SK-N-SH (cell line): ENCODE data around the gene HDHD2. TPM values are rescaled to one million over a fixed set of nuclear protein-coding genes. Genes with fewer than 3 reads are reported as not detected.

ENCODE experiments used
- GABPA ChIP-seq: IDR thresholded peaks from 2 replicates; pipeline ENCODE4 v1.4.0; 2012; ENCODE audit warnings: low read depth, mild to moderate bottlenecking
- NFIC ChIP-seq: IDR thresholded peaks from 2 replicates; pipeline ENCODE4 v1.4.0; 2012; ENCODE audit warnings: borderline replicate concordance
- polyA plus RNA-seq, 3 experiments: library from polyadenylated mRNA; depleted of rRNA; stranded (reverse); fragments of >200 nt; gene quantifications; 2 replicates each; pipeline ENCODE4 v1.2.3, GENCODE V29; 2012
- small RNA-seq, 7 experiments: library from RNA; depleted of rRNA; stranded (forward); fragments of <200 nt; gene quantifications; one replicate each; pipeline ENCODE3, GENCODE V24; 2012
- TF ChIP-seq, protein P1 (sequence below): IDR thresholded peaks from 2 replicates; pipeline ENCODE4 v1.4.0; 2012; ENCODE audit warnings: low read depth, borderline replicate concordance

Gene HDHD2
- polyA plus RNA-seq, 1 of the 3 experiments (the other 2 are of a cell fraction), result 10.6 TPM

DNA sequence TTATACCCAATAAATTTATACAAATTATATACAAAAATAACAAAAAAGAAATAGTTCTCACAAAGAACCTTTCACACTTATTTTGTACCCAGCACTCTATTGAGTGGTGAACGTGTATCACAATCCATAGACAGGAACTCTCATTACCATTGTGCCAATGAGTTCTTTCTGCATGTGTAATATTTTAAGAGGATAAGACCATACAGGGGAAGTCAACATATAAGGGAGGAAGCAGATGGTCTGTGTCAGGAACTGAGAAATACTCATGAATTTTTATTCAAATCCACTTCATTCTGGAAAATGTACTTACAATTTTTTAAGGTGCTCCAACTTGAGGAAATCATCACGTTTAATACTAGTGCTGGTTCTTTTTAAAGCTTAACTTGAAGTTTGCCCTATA is 87.8 kb downstream of the HDHD2 start (continued):
- TF ChIP-seq, protein P1, sequence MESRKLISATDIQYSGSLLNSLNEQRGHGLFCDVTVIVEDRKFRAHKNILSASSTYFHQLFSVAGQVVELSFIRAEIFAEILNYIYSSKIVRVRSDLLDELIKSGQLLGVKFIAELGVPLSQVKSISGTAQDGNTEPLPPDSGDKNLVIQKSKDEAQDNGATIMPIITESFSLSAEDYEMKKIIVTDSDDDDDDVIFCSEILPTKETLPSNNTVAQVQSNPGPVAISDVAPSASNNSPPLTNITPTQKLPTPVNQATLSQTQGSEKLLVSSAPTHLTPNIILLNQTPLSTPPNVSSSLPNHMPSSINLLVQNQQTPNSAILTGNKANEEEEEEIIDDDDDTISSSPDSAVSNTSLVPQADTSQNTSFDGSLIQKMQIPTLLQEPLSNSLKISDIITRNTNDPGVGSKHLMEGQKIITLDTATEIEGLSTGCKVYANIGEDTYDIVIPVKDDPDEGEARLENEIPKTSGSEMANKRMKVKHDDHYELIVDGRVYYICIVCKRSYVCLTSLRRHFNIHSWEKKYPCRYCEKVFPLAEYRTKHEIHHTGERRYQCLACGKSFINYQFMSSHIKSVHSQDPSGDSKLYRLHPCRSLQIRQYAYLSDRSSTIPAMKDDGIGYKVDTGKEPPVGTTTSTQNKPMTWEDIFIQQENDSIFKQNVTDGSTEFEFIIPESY, result no peak
- TF ChIP-seq GABPA (no peak), NFIC (no peak)

Small RNA genes lying within 50 kb of the gene (small RNA-seq; reads per million reads assigned to genes)
- 0 reads per million in 7 experiments for gene AC012254.4

Other genes starting within 250 kb of the HDHD2 start
- gene PIAS2, start 233.0 kb downstream of the HDHD2 start, polyA plus RNA-seq (2012; rRNA removed), result 5.1 and 9.0 TPM in 2 replicates
- 6.5 and 8.2 TPM in 2 replicates for gene KATNAL2, start 232.9 kb downstream of the HDHD2 start, polyA plus RNA-seq (2012; rRNA removed)
- gene ELOA2, start 114.9 kb downstream of the HDHD2 start, polyA plus RNA-seq (2012; rRNA removed), result not detected in 2 replicates
- gene IER3IP1, start 25.9 kb upstream of the HDHD2 start, polyA plus RNA-seq (2012; rRNA removed), result 10.7 and 13.7 TPM in 2 replicates
- not detected in 2 replicates for gene SKOR2, start 101.2 kb upstream of the HDHD2 start, polyA plus RNA-seq (2012; rRNA removed)